ENCODE results near the gene PAM16.
A peak's percentile ranks its signal among the peaks of the same experiment; 100 is the strongest.

Gene PAM16

DNA sequence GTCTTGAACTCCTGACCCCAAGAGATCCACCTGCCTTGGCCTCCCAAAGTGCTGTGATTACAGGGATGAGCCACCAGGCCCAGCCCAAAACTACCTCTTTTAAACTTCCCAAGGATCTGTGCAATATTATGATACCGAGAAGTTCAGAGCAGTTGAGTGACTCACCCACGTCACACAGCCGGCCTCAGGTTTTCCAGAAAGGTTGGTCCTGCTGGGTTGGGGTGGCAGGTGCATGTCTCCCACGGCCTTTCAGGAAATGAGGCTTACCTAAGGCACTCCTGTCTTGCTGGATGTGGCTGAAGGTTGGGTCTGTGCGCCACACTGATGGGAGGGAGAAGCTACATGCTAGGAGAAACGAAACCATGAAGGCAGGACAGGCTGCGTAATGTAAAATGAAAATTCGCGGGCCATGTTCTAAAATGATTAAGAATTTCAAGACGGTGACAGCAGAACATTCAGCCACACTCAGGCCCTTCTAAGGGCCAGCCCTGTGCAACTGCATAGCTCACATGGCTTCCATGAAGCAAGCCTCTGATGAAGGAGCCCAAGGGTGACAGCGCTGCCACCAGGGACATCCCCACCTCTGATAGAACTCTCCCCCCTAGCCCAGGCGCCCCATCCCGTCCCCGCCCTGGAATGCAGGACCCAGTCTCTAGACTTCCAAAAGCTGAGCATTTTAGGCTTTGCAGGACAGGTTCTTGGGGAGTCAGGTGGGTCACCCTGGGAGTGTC is 41.9 kb downstream of the PAM16 start:
- Histone ChIP-seq H3K4me1 (ENCODE audit: control insufficient read depth, low read length) (peaks cover 43% of the 10 kb centered on the region), H3K4me2 (ENCODE audit: low read length) (no peak overlapping the region), H3K27ac (ENCODE audit: low read depth, low read length) (no peak overlapping the region)

GRCh38 chr16:4307215-4308037 is 43.7 kb downstream of the PAM16 start:
- H3K27me3 ChIP-seq (ENCODE audit: control insufficient read depth, low read length): no peaks in the 10 kb centered on the region
- peak overlapping the region; percentile 85 for H3K27ac ChIP-seq (ENCODE audit: low read depth, low read length)
- peaks cover 14% of the 10 kb centered on the region for H3F3A ChIP-seq (ENCODE audit: control insufficient read depth, insufficient read depth)
- H3K4me3 ChIP-seq (ENCODE audit: low read length): peak overlapping the region; percentile 82
- peaks cover 36% of the 10 kb centered on the region for H3K4me1 ChIP-seq (ENCODE audit: control insufficient read depth, low read length)
- H3K4me2 ChIP-seq (ENCODE audit: low read length): peak overlapping the region; percentile 92
- H3K36me3 ChIP-seq (ENCODE audit: control insufficient read depth, low read length): peaks cover 38% of the 10 kb centered on the region
- TF ChIP-seq EZH2phosphoT487 (IDR thresholded peaks at IDR 0.05; ENCODE audit: borderline replicate concordance, low read length): no peak
- TF ChIP-seq, protein P1, sequence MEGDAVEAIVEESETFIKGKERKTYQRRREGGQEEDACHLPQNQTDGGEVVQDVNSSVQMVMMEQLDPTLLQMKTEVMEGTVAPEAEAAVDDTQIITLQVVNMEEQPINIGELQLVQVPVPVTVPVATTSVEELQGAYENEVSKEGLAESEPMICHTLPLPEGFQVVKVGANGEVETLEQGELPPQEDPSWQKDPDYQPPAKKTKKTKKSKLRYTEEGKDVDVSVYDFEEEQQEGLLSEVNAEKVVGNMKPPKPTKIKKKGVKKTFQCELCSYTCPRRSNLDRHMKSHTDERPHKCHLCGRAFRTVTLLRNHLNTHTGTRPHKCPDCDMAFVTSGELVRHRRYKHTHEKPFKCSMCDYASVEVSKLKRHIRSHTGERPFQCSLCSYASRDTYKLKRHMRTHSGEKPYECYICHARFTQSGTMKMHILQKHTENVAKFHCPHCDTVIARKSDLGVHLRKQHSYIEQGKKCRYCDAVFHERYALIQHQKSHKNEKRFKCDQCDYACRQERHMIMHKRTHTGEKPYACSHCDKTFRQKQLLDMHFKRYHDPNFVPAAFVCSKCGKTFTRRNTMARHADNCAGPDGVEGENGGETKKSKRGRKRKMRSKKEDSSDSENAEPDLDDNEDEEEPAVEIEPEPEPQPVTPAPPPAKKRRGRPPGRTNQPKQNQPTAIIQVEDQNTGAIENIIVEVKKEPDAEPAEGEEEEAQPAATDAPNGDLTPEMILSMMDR (IDR thresholded peaks at IDR 0.05; ENCODE audit: low read depth, low read length, poor library complexity, severe bottlenecking): no peak
- no peaks in the 10 kb centered on the region for H3K9me2 ChIP-seq (replicated peaks; ENCODE audit: control insufficient read depth, low read length)
- H3K9me3 ChIP-seq (ENCODE audit: control insufficient read depth, insufficient read depth, low read length): no peaks in the 10 kb centered on the region
- H3K79me2 ChIP-seq (ENCODE audit: control insufficient read depth, low read length): peaks cover 44% of the 10 kb centered on the region
- no peaks in the 10 kb centered on the region for H4K20me1 ChIP-seq (ENCODE audit: control insufficient read depth, insufficient read depth, low read depth, low read length)

More for the DNA sequence above, 41.9 kb downstream of the PAM16 start:
- Histone ChIP-seq H3K36me3 (ENCODE audit: control insufficient read depth, low read length) (peaks cover 25% of the 10 kb centered on the region), H3K79me2 (ENCODE audit: control insufficient read depth, low read length) (peaks cover 30% of the 10 kb centered on the region), H3K4me3 (ENCODE audit: low read length) (no peak overlapping the region), H3K9me2 (replicated peaks; ENCODE audit: control insufficient read depth, low read length) (no peaks in the 10 kb centered on the region), H3K9me3 (ENCODE audit: control insufficient read depth, insufficient read depth, low read length) (no peaks in the 10 kb centered on the region), H3K27me3 (ENCODE audit: control insufficient read depth, low read length) (peaks cover 8% of the 10 kb centered on the region), H3F3A (ENCODE audit: control insufficient read depth, insufficient read depth) (peaks cover 16% of the 10 kb centered on the region), H4K20me1 (ENCODE audit: control insufficient read depth, insufficient read depth, low read depth, low read length) (no peaks in the 10 kb centered on the region)
- TF ChIP-seq EZH2phosphoT487 (IDR thresholded peaks at IDR 0.05; ENCODE audit: borderline replicate concordance, low read length): no peak
- TF ChIP-seq, protein P1 (IDR thresholded peaks at IDR 0.05; ENCODE audit: low read depth, low read length, poor library complexity, severe bottlenecking): no peak

DNA sequence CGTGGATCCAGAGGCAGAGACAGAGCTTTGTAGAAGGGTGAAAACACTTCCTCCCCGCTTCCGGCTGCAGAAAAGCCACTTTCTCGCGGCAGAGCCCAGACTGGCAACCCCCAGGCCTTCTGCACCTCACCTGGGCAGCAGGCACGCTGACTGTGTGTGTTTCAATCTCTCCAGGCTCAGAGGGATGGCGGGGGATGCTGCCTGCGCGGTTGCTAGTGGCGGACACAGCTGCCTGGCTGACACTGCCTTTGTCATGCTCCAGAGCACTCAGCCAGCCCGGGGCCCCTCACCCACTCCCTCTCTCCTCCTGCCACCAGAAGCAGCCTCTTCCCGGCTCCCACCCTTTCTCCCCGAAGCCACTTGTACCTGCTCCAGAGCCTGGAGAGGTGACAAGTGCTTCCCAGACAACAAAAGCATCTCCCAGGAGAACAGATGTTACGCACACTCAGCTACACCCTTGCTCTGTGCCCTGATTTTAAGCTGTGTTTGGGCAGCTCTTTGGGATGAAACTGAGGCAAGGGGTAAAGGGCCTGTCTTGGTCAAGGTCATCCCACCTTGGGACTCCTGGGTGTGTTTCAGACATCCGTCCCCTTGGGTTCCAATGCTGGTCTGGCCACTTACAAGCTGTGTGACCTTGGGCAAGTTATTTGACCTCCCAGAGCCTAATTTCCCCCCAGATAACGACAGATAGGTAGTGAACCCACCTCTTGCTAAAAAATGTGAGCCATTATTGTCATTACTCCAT is 44.5 kb downstream of the PAM16 start:
- H3K36me3 ChIP-seq (ENCODE audit: control insufficient read depth, low read length): peaks cover 44% of the 10 kb centered on the region
- TF ChIP-seq, protein P1 (IDR thresholded peaks at IDR 0.05; ENCODE audit: low read depth, low read length, poor library complexity, severe bottlenecking): no peak
- no peak for TF ChIP-seq EZH2phosphoT487 (IDR thresholded peaks at IDR 0.05; ENCODE audit: borderline replicate concordance, low read length)
- peaks cover 36% of the 10 kb centered on the region for H3K4me1 ChIP-seq (ENCODE audit: control insufficient read depth, low read length)
- no peaks in the 10 kb centered on the region for H3K27me3 ChIP-seq (ENCODE audit: control insufficient read depth, low read length)
- peaks cover 14% of the 10 kb centered on the region for H3F3A ChIP-seq (ENCODE audit: control insufficient read depth, insufficient read depth)
- no peaks in the 10 kb centered on the region for H4K20me1 ChIP-seq (ENCODE audit: control insufficient read depth, insufficient read depth, low read depth, low read length)
- H3K4me3 ChIP-seq (ENCODE audit: low read length): peak overlapping the region; percentile 82
- H3K79me2 ChIP-seq (ENCODE audit: control insufficient read depth, low read length): peaks cover 47% of the 10 kb centered on the region
- H3K27ac ChIP-seq (ENCODE audit: low read depth, low read length): peak overlapping the region; percentile 85
- no peaks in the 10 kb centered on the region for H3K9me3 ChIP-seq (ENCODE audit: control insufficient read depth, insufficient read depth, low read length)
- peak overlapping the region; percentile 92 for H3K4me2 ChIP-seq (ENCODE audit: low read length)
- no peaks in the 10 kb centered on the region for H3K9me2 ChIP-seq (replicated peaks; ENCODE audit: control insufficient read depth, low read length)
